HG02973 (cell line): ENCODE data around the gene CCNT2.
A peak's percentile ranks its signal among the peaks of the same experiment; 100 is the strongest.
"Not testable (repeated sequence)": the region's sequence is repeated elsewhere in the genome, so short reads cannot be mapped to it uniquely, and the experiment has no call there.

Experiments used
- ATAC-seq: cut with Tn5 transposase; IDR thresholded peaks from one replicate; pipeline ENCODE4 v1.9.1; 2021; ENCODE audit warnings: moderate library complexity; ENCODE audit not compliant: unreplicated experiment

Gene CCNT2

DNA sequence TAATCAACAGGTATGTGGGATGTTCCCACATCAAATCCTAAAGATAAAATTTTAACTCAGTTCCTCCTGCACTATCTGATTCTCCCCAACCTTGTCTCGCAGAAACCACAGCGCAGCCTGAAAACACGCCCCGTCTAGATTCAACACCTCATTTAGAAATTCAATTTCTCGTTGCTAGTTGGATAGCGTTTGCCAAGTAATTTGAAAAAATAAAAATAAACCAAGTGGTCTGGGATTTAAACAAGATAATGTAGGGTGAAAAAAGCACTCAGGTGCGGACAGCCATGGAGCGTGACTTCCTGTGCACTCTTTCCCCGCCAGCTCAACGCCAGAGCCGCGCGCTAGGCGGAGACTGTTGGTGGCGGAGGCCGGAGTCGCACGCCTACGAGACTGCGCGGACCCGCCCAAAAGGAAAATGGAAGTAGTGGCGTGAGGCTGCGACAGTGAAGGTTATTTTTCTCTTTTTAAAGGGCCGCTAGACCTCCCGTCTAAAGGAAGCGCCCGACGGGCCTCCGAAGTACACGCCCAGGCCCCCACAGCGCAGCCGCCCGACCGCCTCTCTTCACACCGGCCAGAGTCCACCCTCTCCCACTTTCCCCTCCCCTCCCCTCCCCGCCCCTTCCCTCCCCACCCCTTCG, 615 bp upstream of the CCNT2 start:
- peak; percentile 73 for ATAC-seq

DNA sequence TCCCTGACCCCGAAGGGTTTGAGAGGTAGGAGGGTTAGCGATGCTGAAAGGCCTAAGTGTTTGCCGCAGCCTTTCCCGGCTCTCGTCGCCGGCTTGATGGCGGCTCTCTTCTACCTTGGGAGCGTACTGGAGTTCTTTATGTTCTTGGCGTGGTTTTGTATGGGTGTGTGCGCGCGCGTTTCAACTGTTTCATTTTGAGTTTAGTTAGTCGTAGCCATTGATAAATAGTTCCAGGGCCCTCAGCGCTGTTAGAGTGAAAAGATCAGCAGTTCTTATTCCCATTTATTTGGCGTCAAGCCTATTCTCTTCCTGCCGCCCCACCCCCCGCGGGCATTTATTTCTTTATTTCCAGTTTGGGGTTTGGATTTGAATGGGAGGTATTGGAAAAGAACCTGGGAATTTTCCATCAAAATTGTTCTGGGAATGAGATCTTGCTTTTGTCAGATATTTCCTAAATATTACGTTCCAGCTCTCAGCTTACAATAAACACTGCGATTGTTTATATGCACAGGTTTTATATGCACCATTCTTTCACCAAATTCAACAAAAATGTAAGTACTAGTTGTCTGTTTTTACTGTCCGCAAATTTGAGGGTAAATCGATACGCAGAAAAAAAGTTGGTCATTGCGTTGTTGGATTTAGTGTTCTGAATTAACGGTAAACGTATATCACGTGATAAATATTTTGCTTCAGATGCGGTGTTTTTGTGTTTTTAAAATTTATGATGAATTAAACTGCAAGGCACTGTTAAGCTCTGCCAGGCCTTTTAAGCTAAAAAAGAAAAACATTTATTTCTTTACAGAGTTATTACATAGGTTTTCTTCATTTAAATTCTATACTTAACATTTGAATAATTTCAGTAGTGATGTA, 954 bp downstream of the CCNT2 start:
- ATAC-seq = peak; percentile 5

DNA sequence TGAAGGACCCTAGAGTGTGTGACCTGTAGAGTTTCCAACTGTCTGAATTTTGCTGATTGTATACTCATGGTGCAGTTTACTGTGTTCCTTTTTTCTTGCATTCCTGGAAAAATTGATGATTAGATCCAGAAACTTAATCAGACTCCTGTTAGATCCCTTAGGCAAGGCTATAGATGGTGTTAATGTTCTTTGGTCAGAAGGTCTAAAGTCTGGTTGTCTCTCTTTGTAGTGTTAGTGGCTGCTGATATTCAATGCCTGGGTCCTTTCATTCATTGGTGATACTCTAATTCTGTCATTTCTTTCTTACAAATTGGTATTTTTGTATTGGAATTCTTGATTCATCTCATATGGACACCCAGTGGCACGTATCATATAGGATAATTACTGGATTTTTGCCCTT, 6.3 kb downstream of the CCNT2 start:
- no peak for ATAC-seq

DNA sequence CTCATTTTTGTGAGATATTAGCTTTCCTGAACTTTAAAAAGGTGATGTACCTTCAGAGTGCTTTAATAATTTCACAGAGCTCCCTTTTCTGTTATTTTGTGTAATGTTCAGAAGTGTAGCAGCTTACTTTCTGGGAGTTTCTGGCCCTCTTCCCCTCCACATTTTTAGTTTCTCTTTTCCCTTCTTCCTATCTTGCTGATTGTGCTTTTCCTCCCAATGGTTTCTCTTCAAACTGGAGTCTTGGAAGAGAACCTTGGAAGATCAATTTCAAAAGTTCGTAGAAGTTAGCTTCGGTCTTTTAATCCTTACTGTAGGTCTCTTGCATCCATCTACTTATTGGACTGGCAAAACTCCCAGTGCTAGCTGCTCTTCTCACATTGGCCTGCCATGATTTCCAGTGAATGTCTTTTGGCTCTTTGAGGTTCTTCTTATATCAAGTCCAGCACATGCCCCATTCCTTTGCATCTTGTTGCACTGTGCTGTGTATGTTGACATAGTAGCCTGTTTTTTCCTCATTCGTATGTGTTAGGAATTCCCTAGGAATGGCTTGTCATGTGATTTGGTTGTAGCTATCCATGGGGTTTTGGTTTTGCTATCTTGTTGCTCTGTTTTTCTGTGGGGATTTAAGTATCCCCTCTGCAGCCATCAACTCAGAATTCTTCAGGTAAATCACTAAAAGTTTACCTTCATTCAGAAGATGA, 7.8 kb downstream of the CCNT2 start:
- ATAC-seq = no peak

DNA sequence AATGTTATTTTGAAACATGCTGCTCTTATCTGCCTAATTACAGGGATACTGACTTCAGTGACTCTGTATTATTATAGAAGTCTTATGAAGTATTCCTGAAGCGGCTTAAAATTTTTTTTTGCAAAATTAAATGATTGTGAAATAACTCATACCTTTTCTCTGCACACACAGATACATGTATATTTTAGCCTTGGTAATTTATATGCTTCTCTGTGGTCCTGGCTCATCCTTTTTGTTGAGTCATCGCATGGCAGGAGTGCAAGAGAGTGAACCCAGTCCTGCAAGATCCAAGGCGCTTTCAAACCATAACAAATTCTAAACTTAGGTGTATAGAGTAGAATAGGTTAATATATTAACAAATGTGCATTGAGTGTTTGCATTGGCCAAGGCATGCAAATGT, 8.6 kb downstream of the CCNT2 start:
- no peak for ATAC-seq

DNA sequence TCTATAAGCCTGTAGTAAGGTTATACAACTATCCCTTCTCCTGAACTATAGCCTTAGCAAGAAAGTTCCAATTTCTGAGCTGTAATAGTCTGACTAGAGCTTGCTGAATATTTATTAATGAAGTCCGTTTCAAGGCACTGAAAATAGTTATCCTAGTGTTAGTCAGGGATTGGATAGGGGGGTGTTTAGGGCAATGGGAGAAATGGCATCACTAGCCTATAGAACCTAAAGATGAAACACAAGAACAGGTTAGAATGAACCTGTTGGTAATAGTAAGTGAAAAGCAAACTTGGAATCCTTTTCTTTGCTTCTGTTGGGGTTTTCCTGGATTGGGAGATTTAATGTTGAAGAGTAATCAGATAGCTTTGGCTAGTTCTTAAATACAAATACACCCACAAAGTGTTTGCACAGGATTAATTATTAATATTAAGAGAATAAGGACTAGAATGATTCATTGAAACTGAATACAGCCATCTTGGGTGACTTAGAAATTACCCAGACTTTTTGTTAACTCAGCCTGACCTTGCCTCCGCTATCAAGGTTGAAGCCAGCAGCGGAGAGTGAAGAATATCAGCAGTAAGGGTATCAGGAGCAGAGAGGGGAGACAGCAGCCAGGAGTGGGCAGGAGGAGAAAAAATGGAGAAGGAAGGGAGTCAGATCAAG, 14.4 kb downstream of the CCNT2 start:
- no peak for ATAC-seq

DNA sequence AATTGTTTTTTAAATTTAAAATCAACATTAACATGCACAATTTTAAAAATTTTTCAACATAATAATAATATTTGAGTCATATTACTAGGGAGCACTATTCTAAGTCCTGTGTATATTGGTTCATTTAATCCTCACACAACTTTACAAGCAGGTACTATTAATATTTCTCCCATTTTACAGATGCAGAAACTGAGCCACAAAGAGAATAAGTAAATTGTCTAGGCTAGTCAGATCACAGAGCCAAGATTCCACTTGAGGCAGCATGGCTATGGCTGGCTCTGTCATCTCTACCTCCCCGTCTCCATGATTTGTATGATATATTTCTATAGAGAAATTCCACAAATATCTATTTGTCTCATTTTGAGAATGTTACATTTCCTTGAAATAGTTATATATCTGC, 15.1 kb downstream of the CCNT2 start:
- no peak for ATAC-seq

DNA sequence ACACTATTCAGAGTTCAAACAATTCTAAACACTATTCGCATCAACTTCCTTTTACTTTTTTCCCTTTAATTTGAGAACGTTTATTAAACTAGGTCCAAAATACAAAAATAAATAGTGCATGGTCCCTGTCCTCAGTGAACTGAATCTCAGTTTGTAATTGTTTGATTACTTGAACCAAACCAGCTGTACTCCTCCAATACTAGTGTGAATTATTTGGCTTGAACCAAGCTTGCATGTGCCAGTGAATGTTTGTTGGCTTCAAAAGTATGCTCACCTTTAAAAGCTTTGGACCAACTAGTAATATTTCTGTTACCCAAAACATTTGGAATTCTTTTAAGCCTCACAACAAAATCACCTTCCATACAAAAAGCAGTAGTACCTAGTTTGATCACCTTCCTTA, 15.5 kb downstream of the CCNT2 start:
- no peak for ATAC-seq

DNA sequence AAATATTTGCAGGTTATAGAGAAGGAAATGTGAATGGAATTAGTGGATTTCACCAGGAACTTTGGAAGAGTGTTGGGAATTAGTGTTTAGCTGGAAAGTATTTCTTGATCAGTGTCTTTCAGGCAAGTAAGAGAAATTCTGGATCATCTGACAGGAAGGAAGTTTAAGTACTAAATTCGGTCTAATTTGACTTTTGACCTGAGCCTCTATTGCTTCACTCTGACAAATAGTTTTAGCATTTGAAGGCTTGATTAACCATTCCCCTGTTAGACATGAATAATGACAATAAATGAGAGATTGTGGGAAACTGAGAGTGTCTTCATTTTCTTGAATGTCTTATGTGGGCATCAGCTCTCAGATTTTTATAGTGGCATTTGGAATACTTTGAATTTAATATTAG, 16.0 kb downstream of the CCNT2 start:
- no peak for ATAC-seq

DNA sequence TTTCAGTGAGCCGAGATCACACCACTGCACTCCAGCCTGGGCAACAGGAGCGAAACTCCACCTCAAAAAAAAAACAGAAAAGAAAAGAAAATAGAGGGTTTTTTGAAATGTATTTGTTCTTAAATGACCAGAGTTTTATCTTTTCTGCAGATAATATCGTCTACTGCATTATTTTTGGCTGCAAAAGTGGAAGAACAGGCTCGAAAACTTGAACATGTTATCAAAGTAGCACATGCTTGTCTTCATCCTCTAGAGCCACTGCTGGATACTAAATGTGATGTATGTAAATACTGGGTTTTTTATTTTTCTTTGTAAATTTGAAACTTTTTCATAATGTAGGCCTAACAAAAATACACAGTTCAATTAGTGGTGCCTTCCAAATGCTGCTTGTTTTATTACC, 18.1 kb downstream of the CCNT2 start:
- no peak for ATAC-seq

DNA sequence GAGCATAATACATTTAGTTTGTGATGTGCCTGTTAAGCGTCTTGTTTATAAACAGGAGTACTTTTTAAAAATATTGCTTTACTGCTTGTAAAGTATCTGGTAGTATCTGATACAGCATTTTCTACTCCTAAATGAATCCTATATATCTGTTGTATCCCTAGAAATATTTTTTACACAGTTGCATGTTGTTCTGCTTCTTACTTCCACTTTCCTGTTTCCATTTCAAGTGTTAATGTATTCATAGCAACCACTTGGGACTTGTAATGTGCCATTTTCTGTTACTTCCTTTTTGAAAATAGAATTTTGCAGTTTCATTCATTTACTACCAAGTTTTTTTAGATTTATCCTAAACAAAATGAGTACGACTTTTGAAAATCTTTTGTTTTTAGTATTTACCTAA, 24.9 kb downstream of the CCNT2 start:
- peak; percentile 67 for ATAC-seq

DNA sequence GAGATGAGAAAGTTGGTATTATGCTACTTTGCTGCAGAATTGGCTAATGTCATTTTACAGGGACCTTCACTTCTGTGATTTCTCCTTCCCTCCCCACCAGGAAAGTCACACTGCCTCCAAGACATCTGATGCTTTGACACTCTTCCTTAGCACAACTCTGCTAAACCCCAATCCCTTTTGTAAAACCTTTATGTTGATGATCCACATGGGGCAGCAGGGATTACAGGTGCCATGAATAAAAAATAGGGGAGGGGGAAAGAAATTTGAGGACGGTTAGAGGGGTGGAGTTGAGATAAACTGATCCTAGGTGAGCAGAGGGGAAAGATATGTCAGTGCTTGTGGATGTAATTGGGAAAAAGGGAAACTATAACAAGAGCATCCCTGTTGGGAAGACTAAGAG, 26.4 kb downstream of the CCNT2 start:
- no peak for ATAC-seq

DNA sequence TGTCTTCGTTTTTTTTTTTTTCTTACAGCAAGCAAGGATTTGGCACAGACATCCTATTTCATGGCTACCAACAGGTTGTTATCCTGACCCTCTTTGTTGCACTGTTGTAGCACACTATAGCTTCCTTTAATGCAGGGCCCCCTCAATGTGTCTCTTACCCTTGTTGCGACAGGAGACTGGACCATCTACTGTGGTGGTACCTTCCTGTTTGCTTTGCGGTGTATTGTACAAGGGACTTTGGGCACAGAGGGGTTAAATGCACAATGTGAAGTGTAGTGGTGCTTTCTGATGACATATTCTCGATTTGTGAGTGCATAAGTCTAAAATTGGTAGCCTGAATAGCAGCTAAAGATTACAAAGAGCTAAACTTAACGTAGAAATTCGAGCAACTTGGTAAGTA, 27.5 kb downstream of the CCNT2 start:
- no peak for ATAC-seq

DNA sequence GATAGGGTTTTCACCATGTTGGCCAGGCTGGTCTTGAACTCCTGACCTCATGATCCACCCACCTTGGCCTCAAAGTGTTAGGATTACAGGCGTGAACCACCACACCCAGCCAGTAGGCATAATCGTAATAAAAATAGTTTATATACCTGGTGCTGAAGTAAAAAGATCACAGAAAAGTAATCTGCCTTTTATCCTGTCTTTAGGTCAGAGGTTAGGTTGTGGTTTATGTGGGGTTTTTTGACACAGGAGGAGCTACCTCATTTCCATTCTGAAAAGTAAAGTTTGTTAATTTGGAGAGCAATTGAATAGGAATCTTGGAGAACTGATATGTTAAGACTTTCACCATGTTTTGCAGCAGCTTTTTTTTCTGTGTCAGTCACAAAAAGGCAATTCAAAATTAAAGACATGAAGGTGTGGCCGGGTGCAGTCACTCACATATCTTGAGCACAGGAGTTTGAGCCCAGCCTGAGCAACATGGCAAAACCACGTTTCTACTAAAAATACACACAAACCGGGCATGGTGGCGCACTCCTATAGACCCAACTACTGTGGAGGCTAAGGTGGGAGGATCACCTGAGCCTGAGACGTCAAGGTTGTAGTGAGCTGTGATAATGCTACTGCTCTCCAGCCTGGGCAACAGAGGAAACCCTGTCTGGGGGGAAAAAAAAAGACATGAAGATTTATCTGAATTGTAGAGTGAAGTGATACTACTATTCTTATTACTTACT, 31.5 kb downstream of the CCNT2 start:
- ATAC-seq = no peak

DNA sequence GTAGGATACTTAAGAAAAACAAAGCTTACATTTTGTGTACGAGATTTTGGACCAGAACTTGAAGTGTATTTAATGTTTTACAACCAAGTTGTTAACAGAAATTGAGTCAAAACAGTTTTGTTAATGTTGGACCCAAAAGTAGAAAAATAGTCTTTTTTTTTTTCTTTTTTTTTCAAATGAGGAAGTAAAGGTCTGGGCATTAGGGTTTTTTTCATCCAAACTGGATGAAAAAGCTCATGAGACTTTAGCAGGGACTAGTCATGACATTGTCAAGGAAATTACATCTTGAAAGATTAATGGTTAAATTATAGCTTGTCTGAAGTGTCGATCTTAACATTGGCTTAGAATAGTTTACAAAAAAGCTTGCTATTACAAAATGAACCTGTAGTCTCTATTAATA, 32.3 kb downstream of the CCNT2 start:
- no peak for ATAC-seq

DNA sequence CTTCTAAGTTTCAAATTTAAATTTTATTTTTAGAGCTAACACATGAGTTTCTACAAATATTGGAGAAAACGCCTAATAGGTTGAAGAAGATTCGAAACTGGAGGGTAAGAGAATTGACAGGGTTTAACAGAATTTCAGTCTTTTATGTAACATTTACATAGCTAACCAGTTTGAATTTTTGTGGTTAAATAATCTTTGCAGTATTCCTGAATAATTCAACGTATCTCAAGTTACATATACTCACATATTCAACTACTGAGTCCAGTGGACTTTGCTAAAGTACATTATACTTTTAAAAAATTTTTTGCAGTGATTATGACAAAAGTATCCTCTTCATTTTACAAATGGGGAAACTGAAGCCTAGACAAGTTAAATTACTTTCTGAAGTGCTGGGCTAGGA, 34.0 kb downstream of the CCNT2 start:
- ATAC-seq = no peak

DNA sequence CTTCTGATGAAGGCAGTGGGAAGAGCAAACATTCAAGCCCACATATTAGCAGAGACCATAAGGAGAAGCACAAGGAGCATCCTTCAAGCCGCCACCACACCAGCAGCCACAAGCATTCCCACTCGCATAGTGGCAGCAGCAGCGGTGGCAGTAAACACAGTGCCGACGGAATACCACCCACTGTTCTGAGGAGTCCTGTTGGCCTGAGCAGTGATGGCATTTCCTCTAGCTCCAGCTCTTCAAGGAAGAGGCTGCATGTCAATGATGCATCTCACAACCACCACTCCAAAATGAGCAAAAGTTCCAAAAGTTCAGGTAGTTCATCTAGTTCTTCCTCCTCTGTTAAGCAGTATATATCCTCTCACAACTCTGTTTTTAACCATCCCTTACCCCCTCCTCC, 35.4 kb downstream of the CCNT2 start:
- ATAC-seq = no peak

DNA sequence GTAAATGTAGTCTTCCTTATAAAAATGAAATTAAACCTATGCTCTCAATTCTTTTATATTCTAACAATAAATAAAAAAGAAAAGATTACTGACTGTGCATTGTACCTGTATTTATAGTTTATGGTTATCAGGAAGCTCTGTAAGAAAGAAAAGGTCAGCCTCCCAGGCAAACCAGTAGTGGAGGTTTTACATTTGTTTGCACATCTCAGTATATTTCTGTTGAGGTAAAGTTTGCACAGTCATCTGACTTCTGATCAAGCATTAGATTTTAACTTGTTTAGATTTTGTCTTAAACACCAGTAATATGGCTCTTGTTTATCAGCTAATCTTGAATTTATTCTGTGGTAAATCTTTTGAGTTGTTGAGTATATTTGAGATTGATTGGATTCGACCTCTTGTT, 37.1 kb downstream of the CCNT2 start:
- no peak for ATAC-seq

DNA sequence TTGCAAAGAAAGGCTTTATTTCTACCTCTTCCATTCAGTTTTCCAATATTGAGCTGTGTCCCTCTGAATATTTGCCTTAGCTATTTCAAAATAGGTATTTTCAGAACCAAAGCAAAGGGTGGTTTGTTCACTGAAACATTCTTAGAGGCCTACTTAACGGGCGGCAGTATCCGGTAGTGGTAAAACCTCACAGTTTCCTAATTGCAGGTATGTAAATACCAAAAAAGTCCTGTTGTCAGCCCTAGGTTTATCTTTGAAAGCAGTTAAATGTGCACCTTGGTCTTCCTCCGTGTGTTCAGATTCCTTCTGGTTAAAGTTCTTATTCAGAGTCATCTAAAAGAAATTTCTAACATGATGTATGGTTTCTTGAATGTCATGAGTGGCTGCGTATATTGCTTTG, 38.9 kb downstream of the CCNT2 start:
- no peak for ATAC-seq

DNA sequence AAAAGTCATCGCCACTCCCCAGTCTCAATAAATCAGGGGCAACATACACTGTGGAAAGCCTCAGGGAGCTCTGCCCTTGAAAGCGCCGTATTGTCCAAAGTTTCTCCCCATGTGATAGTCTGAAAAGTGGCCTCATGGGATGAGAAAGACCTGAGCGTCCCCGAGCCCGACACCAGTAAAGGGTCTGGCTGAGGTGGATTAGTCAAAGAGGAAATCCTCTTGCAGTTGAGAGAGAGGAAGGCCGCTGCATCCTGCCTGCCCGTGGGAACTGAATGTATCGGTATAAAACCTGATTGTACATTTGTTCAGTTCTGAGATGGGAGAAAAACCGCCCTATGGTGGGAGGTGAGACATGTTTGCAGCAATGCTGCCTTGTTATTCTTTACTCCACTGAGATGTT, 48.5 kb downstream of the CCNT2 start:
- not testable (repeated sequence) for ATAC-seq
